Hair follicle dermal papilla cell (primary cell): ENCODE data around the gene OTX2. TPM values are rescaled to one million over a fixed set of nuclear protein-coding genes. Genes with fewer than 3 reads are reported as not detected.

Experiments
- small RNA-seq: library from RNA; depleted of rRNA; stranded (forward); fragments of <200 nt; gene quantifications from one replicate; pipeline ENCODE3, GENCODE V24; 2012
- total RNA-seq: library from RNA; depleted of rRNA; stranded (reverse); fragments of >200 nt; gene quantifications from 2 replicates; pipeline ENCODE4 v1.2.3, GENCODE V29; 2012

The OTX2 gene
- total RNA-seq, result not detected in 2 replicates

DNA sequence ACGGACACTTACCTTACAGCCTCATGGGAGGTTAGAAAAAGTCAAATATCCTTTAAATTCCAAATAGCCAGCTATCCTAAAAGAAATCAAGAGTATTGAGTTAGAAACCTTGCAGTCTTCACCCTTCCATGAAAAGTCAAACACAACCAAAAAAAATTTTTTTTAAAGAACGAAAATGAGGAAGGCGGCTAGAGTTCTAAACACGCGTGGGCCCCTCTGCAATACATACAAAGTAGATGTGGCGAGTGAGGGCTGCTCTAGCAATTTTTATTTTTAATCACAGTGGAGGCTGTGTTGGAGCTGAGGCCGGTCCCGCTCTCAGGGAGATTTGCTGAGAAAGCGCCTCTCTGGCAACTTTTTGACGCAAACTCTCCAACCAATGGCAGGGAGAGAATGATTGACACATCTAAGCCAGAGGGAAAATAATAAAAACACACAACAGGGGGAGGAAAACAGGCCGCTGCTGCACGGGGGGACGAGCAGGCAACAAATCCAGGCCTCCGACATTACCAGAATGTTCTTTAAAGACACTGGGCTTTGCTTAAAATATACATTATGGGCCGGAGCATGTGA, at the start of gene OTX2:
TSS of gene OTX2 (minus strand) at position 333 of the 573 bp plus-strand sequence. CDS start 5,023 bp downstream, outside the sequence.

Small RNAs within 50 kb of the gene (small RNA-seq; reads per million reads assigned to genes)
- gene RN7SL461P, result not detected
- gene RNU6-1204P, result not detected

Other genes starting within 250 kb of the OTX2 start
- gene TMEM260, start 230.7 kb downstream of the OTX2 start, total RNA-seq, result 16.5 and 18.2 TPM in 2 replicates